Parathyroid adenoma (tissue), 2 donors: ENCODE measurements around the gene CTDSP2.

Experiments used
- H2AFZ ChIP-seq: fragments of 300-600 bp; sonication (generic); one replicate; pipeline ENCODE4 v1.7.0; 2017; ENCODE audit warnings: antibody characterized with exemption, mild to moderate bottlenecking
- H3K27ac ChIP-seq: fragments of 300-600 bp; sonication (generic); one replicate; pipeline ENCODE4 v1.7.0; 2017
- H3K27me3 ChIP-seq: fragments of 300-600 bp; sonication (generic); one replicate; pipeline ENCODE4 v1.7.0; 2017; ENCODE audit warnings: low read length; ENCODE audit not compliant: control insufficient read depth, insufficient read depth
- H3K36me3 ChIP-seq: fragments of 300-600 bp; sonication (generic); one replicate; pipeline ENCODE4 v1.7.0; 2017; ENCODE audit warnings: low read length; ENCODE audit not compliant: control insufficient read depth, insufficient read depth
- H3K4me1 ChIP-seq: fragments of 300-600 bp; sonication (generic); one replicate; pipeline ENCODE4 v1.7.0; 2017; ENCODE audit warnings: control low read depth
- H3K4me2 ChIP-seq: fragments of 300-600 bp; sonication (generic); one replicate; pipeline ENCODE4 v1.7.0; 2017; ENCODE audit warnings: low read length
- H3K4me3 ChIP-seq: fragments of 300-600 bp; sonication (generic); one replicate; pipeline ENCODE4 v1.7.0; 2017; ENCODE audit warnings: low read depth, low read length
- H3K79me2 ChIP-seq: fragments of 300-600 bp; sonication (generic); one replicate; pipeline ENCODE4 v1.7.0; 2017; ENCODE audit warnings: control low read depth
- H3K9ac ChIP-seq: fragments of 300-600 bp; sonication (generic); one replicate; pipeline ENCODE4 v1.7.0; 2017; ENCODE audit warnings: mild to moderate bottlenecking
- H3K9me3 ChIP-seq: fragments of 300-600 bp; sonication (generic); one replicate; pipeline ENCODE4 v1.7.0; 2017; ENCODE audit warnings: low read length; ENCODE audit not compliant: control insufficient read depth
- TF ChIP-seq, protein P1 (sequence below): fragments of 300-600 bp; sonication (generic); IDR thresholded peaks from one replicate; pipeline ENCODE4 v1.7.0; 2017; ENCODE audit warnings: antibody characterized with exemption, mild to moderate bottlenecking
- donor health status: primary hyperparathyroidism.

Gene CTDSP2

GRCh38 chr12:57842342-57843294 lies 3.9 kb downstream of the CTDSP2 start:
- Histone ChIP-seq H3K27me3 (no peaks in the 10 kb centered on the region), H3K4me3 (peak overlapping the region; percentile 1), H3K9me3 (no peaks in the 10 kb centered on the region), H3K27ac (peak overlapping the region; percentile 8), H3K79me2 (peaks cover 79% of the 10 kb centered on the region), H3K36me3 (no peaks in the 10 kb centered on the region), H3K9ac (no peak overlapping the region), H3K4me1 (peaks cover 54% of the 10 kb centered on the region), H2AFZ (no peak overlapping the region), H3K4me2 (peak overlapping the region; percentile 40)
- TF ChIP-seq, protein P1, sequence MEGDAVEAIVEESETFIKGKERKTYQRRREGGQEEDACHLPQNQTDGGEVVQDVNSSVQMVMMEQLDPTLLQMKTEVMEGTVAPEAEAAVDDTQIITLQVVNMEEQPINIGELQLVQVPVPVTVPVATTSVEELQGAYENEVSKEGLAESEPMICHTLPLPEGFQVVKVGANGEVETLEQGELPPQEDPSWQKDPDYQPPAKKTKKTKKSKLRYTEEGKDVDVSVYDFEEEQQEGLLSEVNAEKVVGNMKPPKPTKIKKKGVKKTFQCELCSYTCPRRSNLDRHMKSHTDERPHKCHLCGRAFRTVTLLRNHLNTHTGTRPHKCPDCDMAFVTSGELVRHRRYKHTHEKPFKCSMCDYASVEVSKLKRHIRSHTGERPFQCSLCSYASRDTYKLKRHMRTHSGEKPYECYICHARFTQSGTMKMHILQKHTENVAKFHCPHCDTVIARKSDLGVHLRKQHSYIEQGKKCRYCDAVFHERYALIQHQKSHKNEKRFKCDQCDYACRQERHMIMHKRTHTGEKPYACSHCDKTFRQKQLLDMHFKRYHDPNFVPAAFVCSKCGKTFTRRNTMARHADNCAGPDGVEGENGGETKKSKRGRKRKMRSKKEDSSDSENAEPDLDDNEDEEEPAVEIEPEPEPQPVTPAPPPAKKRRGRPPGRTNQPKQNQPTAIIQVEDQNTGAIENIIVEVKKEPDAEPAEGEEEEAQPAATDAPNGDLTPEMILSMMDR: no peak

- H3K4me3 ChIP-seq: no peak overlapping the region
- no peaks in the 10 kb centered on the region for H3K27me3 ChIP-seq
- peaks cover 61% of the 10 kb centered on the region for H3K4me1 ChIP-seq
- H3K79me2 ChIP-seq: peaks cover 88% of the 10 kb centered on the region
- no peak overlapping the region for H3K27ac ChIP-seq
- TF ChIP-seq, protein P1: no peak
- H3K36me3 ChIP-seq: no peaks in the 10 kb centered on the region
- no peak overlapping the region for H3K4me2 ChIP-seq
- no peak overlapping the region for H2AFZ ChIP-seq
- H3K9ac ChIP-seq: no peak overlapping the region
- no peaks in the 10 kb centered on the region for H3K9me3 ChIP-seq
Observed at GRCh38 chr12:57841445-57841844, 5.1 kb downstream of the CTDSP2 start.

- H3K4me1 ChIP-seq: peaks cover 66% of the 10 kb centered on the region
- TF ChIP-seq, protein P1: no peak
- H2AFZ ChIP-seq: no peak overlapping the region
- no peak overlapping the region for H3K4me2 ChIP-seq
- H3K36me3 ChIP-seq: no peaks in the 10 kb centered on the region
- H3K27me3 ChIP-seq: no peaks in the 10 kb centered on the region
- no peak overlapping the region for H3K9ac ChIP-seq
- H3K27ac ChIP-seq: peak overlapping the region; percentile 12
- H3K79me2 ChIP-seq: peaks cover 88% of the 10 kb centered on the region
- no peak overlapping the region for H3K4me3 ChIP-seq
- H3K9me3 ChIP-seq: no peaks in the 10 kb centered on the region
Observed at GRCh38 chr12:57840726-57841125, 5.8 kb downstream of the CTDSP2 start.

DNA sequence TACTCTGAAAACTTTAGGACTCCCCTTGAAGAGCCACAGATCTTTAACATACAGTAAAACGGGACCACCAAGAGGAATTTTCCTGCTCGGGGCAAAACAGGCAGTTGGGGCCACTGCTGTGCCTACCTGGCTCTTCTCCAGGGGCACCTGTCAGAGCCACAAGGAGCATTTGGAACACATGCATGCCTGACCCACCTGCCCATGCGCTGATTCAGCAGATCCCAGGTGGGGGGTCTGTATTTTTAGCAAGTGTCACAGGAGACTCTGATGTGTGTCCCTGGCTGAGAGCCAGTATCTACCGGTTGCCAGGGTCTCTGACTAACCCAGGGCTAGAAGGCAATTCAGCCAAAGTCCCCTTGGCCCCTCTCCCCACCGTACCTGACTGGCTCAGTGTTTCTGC lies 6.5 kb downstream of the CTDSP2 start:
- H3K4me2 ChIP-seq: peak overlapping the region; percentile 4
- no peak overlapping the region for H3K4me3 ChIP-seq
- H3K79me2 ChIP-seq: peaks cover 91% of the 10 kb centered on the region
- TF ChIP-seq, protein P1: no peak
- no peaks in the 10 kb centered on the region for H3K36me3 ChIP-seq
- H3K27me3 ChIP-seq: no peaks in the 10 kb centered on the region
- peaks cover 70% of the 10 kb centered on the region for H3K4me1 ChIP-seq
- H3K9ac ChIP-seq: no peak overlapping the region
- H3K27ac ChIP-seq: no peak overlapping the region
- H2AFZ ChIP-seq: no peak overlapping the region
- H3K9me3 ChIP-seq: no peaks in the 10 kb centered on the region
